NB4 (cell line): ENCODE measurements around the gene P2RX6.

Experiments
- DNase-seq: peaks from one replicate; pipeline ENCODE4 v3.0.0; 2010; ENCODE audit warnings: low read depth
- H3K4me3 ChIP-seq: one replicate; pipeline ENCODE4 v1.5.1; 2011; ENCODE audit warnings: mild to moderate bottlenecking, low read depth, low read length, moderate library complexity
- CTCF ChIP-seq: IDR thresholded peaks from one replicate; pipeline ENCODE4 v1.5.1; 2012; ENCODE audit warnings: low read depth, low read length
- MAX ChIP-seq: IDR thresholded peaks from 2 replicates; pipeline ENCODE4 v1.6.1; 2011; ENCODE audit warnings: low read depth, low read length
- MYC ChIP-seq: IDR thresholded peaks from 2 replicates; pipeline ENCODE4 v1.6.1; 2011; ENCODE audit warnings: low read depth, low read length
- POLR2A ChIP-seq: IDR thresholded peaks from 2 replicates; pipeline ENCODE4 v1.6.1; 2011; ENCODE audit warnings: mild to moderate bottlenecking; ENCODE audit not compliant: insufficient read length; ENCODE audit errors: extremely low read depth

The P2RX6 gene

GRCh38 chr22:20980523-20980922, 34.4 kb upstream of the P2RX6 start:
- H3K4me3 ChIP-seq, result no peak overlapping the region
- TF ChIP-seq MAX (no peak), CTCF (no peak), POLR2A (no peak), MYC (no peak)
- no peak for DNase-seq

- TF ChIP-seq MYC, result no peak
- TF ChIP-seq POLR2A, result no peak
- TF ChIP-seq CTCF, result no peak
- no peak for TF ChIP-seq MAX
- peak overlapping the region; percentile 88 for H3K4me3 ChIP-seq
- no peak for DNase-seq
Measured at GRCh38 chr22:20980938-20981722, 33.8 kb upstream of the P2RX6 start.

DNA sequence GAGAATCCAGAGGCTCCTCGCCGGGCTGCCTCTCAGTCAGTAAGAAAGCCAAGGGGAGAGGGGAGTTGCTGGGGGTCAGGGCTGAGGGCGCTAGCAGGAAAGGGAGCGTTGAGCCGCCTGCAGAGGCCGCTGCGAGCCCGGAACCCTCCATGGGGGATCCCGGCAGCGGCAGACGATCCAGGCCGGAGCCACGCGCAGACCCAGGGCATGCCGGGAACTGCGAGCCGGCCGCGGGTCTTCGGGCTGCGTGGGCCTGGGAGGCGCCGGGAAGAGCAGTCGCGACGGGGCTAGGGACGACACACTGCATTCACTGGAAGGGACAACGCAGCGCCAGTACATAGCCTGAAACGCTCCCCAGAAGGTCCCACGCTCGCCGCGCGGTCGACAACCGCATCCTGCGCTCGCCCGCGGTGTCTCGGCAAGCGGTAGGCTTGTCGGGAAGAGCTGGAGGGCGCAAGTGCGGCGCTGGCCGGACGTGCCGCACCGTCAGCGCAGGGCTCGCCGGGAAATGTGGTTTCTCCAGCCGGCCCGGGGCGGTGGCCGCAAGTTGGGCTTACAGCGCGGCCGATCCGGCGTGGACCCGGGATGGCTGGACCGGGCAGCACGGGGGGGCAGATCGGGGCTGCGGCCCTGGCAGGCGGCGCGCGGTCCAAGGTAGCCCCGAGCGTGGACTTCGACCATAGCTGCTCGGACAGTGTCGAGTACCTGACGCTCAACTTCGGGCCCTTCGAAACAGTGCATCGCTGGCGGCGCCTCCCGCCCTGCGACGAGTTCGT, 33.0 kb upstream of the P2RX6 start, which contains the start of gene LZTR1:
Gene LZTR1, plus strand, starts transcription at position 511 of the 776 bp plus-strand sequence. Its CDS starts 75 bp downstream, at position 586.
- peak within 1 kb of the TSS; percentile 88 for H3K4me3 ChIP-seq
- peak; percentile 90 for DNase-seq
- TF ChIP-seq MAX (peak; percentile 34; the same call in 1 of the 2 replicates), CTCF (peak; percentile 53), MYC (peak; percentile 53; the same call in 1 of the 2 replicates), POLR2A (peak; percentile 93)

GRCh38 chr22:20982563-20982882, 32.4 kb upstream of the P2RX6 start:
- no peak for DNase-seq
- no peak for TF ChIP-seq POLR2A
- TF ChIP-seq CTCF, result no peak
- TF ChIP-seq MAX, result no peak
- TF ChIP-seq MYC, result no peak
- peak overlapping the region; percentile 88 for H3K4me3 ChIP-seq

- DNase-seq, result no peak
- H3K4me3 ChIP-seq, result peak overlapping the region; percentile 88
- no peak for TF ChIP-seq CTCF
- no peak for TF ChIP-seq MYC
- TF ChIP-seq MAX, result no peak
- no peak for TF ChIP-seq POLR2A
Measured at GRCh38 chr22:20983081-20983771, 31.7 kb upstream of the P2RX6 start.
